ELR (cell line): ENCODE data around the gene TRIM33.

Experiments
- DNase-seq: peaks from one replicate; pipeline ENCODE4 v3.0.0-alpha.2; 2015; ENCODE audit warnings: low read depth

TRIM33 gene

DNA sequence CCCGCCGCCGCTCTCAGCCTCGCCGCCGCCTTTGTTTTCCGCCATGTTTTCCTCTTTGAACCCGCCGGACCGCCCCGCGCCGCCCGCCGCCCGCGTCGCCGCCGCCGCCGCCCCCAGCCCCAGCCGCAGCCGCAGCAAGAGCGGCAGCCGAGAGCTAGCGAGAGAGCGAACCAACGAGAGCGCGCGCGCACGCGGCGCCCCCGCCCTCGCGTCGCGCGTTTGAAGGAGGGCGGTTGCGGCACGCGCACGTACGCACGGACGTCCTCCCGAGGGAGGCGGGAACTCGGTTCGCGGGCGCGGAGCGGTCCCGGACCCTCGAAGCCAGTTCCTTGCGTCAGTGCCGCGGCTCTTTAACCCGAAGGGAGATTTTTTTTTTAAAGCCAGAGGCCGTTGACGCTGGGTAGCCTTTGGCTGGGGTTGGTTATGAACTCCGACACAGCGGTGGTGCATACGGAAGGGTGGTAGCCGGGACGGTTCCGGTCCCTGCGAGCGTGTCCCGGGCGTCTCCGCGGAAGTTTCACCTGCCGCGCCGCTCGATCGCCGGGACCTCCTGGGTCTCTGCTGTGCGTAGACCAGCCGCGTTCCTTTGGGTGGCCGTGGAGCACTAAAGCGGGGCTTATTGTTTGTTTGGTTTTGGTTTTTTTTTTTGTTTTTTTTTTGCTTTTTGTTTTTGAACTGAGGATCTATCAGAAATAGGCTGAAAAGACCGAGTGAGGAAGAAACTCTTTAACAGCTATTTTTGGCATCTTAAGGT, at the start of gene TRIM33:
Gene TRIM33 (minus strand): TSS at position 172 of the 754 bp plus-strand sequence. CDS start 127 bp downstream, at position 45.
- DNase-seq = peak; percentile 94

DNA sequence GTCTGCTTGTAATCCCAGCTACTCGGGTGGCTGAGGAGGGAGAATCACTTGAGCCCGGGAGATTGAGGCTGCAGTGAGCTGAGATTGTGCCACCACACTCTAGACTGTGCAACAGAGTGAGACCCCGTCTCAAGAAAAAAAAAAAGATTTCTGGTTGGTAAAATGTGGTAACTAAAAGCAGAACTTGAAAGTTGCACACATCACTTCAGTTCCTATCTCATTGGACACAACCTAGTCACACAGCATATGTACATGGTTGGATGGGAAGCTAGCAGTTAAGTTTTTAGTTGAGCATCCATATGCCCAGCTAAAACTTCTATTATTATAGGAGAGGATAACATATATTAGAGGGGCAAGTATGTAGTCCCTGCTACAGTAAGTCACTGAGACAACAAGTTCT, 48.4 kb upstream of the TRIM33 start:
- DNase-seq = no peak

DNA sequence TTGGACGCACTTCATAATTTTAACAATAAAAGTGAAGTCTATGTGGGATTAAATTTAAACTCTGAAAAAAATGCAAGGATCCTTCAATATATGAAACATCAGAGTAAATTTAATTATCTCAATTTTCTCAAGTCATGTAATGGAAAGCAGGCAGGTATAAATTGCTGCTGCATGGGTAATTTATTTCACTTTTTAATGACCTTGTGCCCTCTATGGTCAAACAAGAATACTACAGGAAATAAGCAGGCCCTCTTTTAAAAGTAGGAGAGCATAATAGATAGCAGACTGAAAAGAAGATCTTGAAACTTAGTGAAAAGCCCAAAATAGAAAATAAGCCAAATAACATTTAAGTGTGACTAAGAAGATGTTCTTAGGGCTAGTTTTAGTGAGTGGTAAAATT, 47.5 kb upstream of the TRIM33 start:
- peak; percentile 41 for DNase-seq

DNA sequence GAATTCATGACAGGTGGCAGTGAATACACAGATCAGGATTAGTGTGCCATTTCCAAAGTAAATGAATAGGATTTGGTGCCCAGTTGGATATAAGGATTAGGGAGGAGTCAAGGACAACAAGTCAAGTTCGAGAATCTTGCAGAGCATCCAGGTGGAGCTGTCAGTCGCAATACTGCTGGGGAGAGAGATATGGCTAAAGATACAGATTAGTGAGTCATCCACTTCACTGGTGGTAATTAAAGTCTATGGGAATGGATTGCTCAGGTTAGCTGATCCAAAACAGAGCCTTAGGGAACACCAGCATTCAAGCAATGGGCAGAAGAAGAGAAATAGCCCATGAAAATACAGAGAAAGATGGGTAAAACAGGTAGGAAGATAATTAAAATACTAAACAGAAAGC, 43.6 kb upstream of the TRIM33 start:
- no peak for DNase-seq

DNA sequence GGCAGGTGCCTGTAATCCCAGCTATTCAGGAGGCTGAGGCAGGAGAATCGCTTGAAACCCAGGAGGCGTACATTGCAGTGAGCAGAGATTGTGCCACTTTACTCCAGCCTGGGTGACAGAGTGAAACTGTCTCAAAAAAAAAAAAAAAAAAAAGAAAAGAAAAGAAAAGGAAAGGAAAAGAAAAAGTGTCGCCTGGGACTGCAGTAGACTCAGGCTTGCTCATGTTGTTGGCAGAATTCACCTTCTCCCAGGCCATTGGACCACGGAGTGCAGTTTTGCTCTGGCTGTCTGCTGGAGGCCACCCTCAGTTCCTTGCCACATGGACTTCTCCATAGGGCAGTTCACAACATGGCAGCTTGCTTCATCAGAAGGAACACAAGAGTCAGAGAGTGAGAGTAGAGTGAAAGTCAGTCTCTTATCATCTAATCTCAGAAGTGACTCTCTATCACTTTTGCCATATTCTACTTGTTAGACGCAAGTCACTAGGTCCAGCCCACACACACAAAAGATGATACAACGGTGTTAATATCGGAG, 41.2 kb upstream of the TRIM33 start:
- DNase-seq = no peak

DNA sequence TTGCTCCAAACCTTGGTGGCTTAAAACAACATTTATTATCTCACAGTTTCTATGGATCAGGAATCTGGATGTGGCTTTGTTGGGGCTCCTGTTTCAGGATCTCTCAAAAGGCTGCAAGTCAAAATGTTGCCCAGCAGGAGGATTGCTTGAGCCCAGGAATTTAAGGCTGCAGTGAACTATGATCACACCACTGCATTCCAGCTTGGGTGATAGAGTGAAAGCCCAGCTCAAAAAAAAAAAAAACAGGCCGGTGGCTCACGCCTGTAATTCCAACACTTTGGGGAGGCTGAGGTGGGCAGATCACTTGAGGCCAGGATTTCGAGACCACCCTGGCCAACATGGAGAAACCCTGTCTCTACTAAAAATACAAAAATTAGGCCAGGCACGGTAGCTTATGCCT, 40.4 kb upstream of the TRIM33 start:
- DNase-seq = no peak

DNA sequence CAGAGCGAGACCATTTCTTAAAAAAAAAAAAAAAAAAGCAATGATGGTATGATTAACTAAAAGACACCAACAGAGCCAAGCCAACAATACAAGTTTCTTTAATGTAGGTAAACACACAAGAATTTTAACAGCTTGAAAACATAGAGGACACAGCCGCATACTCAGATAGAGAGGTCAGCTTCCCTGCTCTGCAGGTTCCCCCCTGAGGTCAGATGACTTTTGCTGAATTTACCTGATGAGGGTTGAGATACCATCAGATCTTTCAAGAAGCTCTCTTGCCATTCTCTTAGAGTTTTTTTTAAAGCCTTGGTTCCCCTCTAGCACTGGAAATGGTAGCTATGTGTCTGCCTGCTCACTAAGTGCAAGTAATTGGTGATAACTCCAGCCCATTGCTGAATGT, 39.3 kb upstream of the TRIM33 start:
- no peak for DNase-seq

DNA sequence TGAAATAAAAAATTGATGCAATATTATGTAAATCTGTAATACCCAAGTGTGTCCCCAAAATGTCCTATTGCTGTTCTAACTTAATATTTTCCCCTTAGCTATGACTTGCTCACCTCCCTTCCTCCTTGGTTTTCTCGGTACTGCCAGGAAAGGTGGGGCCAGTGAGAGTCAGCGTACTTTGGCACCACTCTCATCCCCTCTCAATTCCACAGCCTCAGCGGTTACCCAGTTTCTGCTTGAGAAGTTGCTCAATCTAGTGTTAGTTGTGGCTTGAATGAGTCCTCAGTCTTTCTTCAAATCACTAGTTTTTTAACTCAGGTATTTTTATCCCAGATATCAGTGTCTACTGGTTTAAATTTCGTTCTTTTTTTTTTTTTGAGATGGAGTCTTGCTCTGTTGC, 38.1 kb upstream of the TRIM33 start:
- DNase-seq = no peak

DNA sequence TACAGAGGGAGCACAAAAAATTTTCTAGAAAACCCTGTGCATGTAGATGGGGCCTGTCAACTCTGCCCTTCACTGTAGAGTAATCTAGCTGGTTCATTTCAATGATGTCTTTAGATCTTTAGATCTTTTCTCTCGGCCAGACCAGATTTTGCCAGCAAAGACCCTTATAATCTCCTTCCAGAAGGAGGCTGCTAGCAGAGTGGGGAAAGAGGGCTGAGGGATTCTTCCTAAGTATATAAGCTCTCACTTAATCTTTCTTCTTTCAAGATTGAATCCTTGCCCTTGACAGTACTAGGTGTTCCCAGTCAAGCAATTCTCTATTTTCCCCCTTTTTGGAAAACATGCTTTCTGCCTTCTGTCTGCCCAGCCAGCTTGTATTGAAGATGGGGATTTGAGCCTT, 36.1 kb upstream of the TRIM33 start:
- DNase-seq = no peak

DNA sequence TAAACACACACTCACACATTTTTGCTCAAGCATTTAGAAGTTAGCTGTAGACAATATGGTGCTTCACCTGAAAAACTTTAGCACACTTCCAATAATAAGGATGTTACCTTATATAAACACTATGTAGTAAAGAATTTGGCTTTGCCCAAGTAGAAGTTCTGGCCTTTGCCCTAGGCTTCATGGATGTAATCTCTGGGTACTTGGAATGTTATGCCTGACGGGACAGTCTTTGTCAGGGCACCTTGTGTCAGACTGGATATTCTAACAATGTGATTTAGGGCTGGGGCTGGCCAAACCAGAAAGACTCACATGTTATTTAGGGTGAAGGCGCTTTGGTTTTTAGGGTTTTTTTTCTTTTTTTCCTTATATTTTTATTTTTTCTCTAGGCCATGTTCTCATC, 34.8 kb upstream of the TRIM33 start:
- no peak for DNase-seq

DNA sequence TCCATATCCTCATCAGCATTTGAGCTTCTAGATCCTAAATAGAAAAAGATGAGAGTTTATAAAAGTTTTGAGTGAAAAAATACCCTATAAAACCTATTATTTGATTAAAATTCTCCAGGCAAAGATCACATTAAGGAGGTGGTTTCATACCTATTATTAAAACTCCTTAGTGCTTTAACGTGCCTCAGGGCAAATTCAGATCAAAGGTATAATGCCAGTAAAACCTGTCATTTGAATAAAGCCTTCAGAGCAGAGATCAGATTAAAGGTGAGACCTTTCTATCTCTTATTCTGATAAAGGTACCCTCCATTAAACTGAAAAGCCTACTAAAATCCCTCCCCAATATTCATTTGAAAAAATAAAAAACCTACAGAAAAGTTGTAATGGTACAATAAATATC, 34.3 kb upstream of the TRIM33 start:
- DNase-seq = no peak

DNA sequence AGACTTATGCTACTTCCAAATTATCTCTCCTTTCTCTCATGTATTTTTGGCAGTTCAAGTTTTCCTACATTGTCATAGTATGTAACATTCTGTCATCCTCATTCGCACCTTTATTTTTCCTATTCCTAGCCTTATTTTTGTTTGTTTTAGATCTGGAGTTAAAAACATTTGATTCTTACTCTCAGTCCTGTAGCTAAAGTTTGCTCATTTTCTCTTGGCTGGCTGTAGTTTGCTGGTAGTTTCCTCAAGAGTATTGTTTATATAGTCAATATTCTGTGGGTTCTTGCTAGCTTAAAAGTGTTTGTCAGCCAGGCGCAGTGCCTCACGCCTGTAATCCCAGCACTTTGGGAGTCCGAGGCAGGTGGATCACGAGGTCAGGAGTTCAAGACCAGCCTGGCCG, 29.8 kb upstream of the TRIM33 start:
- DNase-seq = no peak

DNA sequence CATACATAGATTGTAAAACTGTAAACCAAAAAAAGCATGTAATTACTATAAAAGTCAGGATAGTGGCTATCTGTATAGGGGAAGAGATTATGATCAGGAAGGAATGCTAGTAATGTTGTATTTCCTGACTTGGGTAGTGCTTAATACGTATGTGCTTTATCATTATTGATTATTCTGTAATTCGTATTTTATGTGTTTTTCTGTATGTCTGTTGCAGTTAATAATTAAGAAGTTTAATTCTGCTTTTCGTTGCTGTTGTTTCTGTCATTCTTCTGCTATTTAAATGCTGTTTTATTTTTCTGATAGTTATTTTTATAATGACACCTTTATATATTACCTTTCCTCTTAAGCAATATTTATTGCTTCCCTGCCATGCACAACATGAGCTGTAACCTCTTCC, 29.3 kb upstream of the TRIM33 start:
- DNase-seq = no peak

DNA sequence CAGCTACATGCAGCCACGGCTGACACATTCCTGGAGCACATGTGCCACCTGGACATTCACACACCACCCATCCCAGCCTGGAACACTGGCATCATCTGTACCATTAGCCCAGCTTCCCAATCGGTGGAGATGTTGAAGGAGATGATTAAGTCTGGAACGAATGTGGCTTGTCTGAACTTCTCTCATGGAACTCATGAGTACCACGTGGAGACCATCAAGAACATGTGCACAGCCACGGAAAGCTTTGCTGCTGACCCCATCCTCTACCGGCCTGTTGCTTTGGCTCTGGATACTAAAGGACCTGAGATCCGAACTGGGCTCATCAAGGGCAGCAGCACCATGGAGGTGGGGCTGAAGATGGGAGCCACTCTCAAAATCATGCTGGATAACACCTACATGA, 25.0 kb upstream of the TRIM33 start:
- DNase-seq = no peak

DNA sequence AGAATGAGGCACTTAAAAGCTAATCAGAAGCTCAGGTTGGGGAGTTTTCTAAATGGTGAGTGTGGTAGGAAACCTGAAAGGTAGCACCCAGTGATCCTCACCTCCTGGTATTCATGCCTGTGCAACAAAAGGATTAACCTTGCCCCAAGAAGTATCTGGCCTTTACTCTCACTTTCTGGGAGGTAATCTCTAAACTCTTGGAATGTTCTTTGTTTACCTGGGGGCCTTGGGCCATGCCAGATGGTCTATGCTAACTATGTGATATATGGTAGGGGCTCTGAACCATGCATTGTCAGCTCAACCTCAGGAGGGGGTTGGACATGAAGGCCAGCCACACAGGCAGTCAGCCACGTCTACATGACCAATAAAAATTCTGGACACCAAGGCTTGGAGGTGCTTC, 24.4 kb upstream of the TRIM33 start:
- no peak for DNase-seq

DNA sequence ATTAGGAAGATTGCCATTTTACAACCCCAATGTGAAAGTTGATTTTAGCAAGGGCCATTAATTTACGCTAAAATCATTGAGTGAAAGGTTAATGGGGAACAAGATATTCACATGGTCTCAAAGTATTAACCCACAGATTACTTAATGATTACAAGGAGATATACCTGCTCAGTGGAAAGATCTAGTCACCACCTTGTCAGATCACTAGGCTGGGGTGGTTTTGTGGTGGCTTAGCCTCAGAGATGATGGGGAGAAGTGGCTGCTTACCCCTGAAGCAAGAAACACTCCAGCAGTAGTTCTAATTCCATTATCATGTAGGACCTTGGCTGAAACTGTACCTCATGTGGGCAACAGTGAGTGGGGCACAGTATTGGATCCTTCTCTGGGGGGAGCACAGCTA, 20.1 kb upstream of the TRIM33 start:
- DNase-seq = no peak

DNA sequence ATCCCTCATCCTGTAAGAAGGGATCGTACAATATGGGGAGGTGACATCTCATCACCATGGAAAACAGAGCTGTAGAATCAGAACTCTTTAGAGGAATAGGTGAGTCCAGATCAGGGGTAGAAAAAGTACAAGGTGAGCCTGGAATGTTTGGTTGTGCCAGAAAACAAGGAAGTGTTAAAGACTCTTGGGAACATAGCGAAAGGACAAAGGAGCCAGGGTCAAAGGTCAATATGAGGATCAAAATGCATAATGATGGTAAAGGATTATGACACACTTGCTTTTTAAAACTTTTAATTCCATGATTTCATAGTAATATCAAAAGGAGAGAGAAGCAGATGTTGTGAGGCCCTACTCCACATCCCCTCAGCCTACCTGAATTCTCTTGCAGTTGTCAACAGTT, 19.2 kb upstream of the TRIM33 start:
- DNase-seq = no peak

DNA sequence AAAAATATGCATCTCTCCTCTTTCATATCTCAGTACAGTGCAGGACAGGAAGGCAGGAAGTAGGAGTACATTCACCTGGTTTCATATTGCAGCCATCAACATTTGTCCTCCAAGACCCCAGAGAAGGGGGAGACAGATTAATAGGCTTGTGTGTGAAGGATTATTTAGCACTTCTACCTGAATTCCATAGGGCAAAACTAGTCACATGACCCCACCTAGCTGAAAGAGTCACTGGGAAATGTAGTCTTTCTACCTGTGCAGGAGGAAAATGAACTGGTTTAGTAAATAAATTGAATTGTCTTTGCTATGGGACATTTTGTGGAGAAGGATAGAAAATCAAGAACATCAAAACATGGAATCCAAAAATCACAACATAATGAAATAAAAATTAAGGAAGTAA, 13.9 kb upstream of the TRIM33 start:
- no peak for DNase-seq

DNA sequence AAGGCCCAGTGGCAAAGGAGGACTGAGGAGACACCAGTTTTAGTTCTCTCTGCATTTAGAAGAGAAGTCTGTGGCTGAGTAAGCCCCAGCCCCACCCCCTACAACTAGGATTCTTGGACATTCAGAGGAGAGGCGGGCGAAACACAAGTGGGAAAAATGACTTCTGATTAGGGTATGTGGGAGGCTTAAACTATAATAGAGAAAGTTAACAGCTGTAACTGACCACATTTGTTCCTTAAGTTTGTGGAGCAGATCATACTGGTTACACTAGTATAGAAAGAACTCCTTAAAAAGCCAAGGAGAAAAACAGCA, 11.2 kb upstream of the TRIM33 start:
- no peak for DNase-seq

DNA sequence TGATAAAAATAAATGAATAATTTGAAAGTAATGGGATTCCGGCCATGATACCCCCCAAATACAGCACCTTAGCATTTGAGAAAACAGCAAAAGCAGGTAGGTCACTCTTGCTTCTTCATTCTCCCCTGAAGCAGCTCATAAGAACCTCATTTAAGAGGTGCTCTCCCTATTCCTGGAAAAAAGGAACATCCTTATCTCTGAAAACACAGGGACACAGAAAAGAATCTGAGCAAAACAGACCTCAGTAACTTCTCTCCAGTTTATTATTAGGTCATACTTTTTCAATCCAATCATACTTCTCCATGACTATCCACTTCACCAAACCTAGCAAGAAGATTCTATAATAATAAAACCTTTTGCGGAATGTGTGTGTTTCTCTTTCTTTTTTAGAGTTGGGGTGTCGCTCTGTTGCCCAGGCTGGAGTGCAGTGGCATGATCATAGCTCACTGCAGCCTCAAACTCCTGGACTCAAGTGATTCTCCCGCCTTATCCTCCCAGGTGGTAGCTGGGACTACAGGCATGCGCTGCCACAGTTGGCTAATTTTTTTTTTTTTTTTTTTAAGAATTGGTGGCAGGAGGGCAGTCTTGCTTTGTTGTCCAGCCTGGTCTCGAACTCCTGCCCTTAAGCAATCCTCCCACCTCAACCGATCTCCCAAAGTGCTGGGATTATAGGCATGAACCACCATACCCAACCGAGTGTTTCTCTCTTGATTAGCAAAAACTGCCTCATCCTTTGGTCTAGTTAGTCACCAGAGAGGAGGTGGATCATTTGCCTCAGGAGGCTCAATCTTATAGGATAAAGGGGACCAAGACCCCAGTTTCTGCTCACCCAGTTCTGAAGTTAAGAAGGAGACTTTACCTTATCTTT, 10.6 kb upstream of the TRIM33 start:
- DNase-seq = no peak

DNA sequence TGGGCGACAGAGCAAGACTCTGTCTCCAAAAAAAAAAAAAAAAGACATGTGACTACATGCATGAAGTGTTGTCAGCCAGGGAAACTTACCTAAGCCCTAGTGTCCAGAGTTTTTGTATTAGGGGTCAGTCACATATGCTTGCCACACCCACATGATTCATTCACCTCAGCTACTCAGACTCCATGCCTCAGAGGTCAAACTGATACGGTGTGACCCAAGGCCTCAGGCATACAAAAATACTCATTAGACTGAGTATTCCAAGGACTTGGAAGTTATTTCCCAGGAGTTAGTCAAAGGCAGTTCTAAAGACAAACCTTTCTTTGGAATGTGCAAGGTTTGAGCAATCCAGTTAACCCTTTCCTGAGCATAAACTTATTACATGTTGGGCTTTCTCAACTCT, 6.3 kb upstream of the TRIM33 start:
- DNase-seq = peak; percentile 69

DNA sequence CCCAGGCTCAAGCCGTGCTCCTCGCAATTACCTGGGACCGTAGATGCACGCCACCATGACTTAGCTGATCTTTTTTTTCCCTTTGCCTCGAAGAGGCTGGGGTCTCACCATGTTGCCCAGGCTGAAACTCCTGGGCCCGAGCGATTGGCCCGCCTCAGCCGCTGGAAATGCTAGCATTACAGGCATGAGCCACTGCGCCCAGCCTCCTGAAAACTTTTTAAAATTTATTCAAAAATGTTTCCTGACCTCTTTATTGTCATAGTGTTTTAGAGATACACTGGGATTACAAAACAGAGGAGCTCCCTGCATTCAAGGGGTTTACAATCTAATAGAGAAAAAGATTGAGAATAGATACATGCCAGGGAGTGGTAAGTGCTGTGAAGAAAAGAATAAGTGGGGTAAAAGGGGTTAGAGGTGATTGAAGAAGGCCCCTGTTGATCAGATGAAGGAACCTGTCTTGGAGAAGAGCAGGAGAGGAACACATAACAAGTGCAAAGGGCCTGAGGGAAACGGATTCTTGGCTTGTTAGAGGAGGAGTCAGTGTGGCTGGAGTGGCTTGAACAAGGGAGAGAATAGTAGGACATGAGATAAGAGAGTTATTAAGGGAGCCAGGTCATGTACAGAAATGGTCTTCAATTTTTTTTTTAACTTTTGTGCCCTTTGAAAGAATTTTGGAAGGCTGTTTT, 1.7 kb upstream of the TRIM33 start:
- DNase-seq = no peak
